ENCODE measurements around the gene WDR73.

Gene WDR73

DNA sequence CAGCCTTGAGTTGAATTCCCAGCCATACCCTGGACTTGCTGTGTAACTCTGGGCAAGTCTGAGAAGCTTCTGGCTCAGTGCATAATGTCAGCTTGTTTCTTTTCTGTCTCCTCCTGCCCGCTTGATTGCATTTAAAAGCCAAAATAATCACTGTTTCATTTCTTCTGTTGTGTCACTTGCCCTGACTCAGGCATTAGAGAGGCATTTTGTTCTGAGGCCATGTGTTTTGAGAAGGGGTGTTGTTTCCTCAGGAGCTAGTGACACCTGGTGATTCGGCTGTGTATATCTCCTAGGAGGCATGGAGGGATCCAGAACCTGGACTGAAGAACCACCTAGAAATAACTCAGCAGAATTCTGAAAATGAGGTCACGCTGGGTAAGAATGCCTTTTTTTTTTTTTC, 16.0 kb downstream of the WDR73 start:
- Histone ChIP-seq H3F3A (ENCODE audit: insufficient read depth, low read length) (no peaks in the 10 kb centered on the region), H3K36me3 (ENCODE audit: insufficient read depth, low read length) (peaks cover 60% of the 10 kb centered on the region)

DNA sequence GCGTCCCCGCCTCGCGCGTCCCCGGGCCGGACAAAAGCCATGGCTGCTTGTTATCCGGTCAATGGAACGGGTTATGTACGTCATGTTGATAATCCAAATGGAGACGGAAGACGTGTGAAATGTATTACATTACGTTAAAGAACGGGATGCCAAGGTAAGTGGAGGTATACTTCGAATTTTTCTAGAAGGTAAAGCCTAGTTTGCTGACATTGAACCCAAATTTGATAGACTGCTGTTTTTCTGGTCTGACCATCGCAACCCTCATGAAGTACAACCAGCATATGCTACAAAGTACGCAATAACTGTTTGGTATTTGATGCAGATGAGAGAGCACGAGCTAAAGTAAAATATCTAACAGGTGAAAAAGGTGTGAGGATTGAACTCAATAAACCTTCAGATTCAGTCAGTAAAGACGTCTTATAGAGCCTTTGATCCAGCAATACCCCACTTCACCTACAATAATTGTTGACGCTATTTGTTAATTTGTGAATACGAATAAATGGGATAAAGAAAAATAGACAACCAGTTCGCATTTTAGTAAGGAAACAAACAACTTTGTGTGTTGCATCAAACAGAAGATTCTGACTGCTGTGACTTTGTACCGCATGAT, 19.8 kb downstream of the WDR73 start:
- no peak overlapping the region for H3K27ac ChIP-seq (ENCODE audit: low read depth, low read length, poor library complexity, severe bottlenecking)
- H3K9me3 ChIP-seq (ENCODE audit: low read length) = no peaks in the 10 kb centered on the region
- H3K36me3 ChIP-seq (ENCODE audit: insufficient read depth, low read length) = peaks cover 24% of the 10 kb centered on the region
- H4K20me1 ChIP-seq (ENCODE audit: insufficient read depth, low read length) = no peaks in the 10 kb centered on the region
- H3K4me2 ChIP-seq (ENCODE audit: low read length) = peak overlapping the region; percentile 81
- H3K27me3 ChIP-seq (ENCODE audit: insufficient read depth, low read length) = no peaks in the 10 kb centered on the region
- peaks cover 45% of the 10 kb centered on the region for H3K4me1 ChIP-seq (ENCODE audit: insufficient read depth, low read length, severe bottlenecking)
- H3K9me2 ChIP-seq (ENCODE audit: low read depth, low read length) = no peaks in the 10 kb centered on the region
- peak overlapping the region; percentile 74; the same call in 1 of the 2 replicates for H3K9ac ChIP-seq (ENCODE audit: low read length)
- H3K79me2 ChIP-seq (ENCODE audit: insufficient read depth, low read length) = no peaks in the 10 kb centered on the region
- no peak overlapping the region for H2AFZ ChIP-seq (ENCODE audit: low read length)
- H3F3A ChIP-seq (ENCODE audit: insufficient read depth, low read length) = no peaks in the 10 kb centered on the region
- TF ChIP-seq CTCF (IDR thresholded peaks at IDR 0.05; ENCODE audit: low read length) (no peak), EZH2 (IDR thresholded peaks at IDR 0.05; ENCODE audit: borderline replicate concordance, low read length) (no peak)
- peak overlapping the region; percentile 71 for H3K4me3 ChIP-seq (ENCODE audit: low read depth, low read length, poor library complexity, severe bottlenecking)

More for the DNA sequence above, 16.0 kb downstream of the WDR73 start:
- peaks cover 23% of the 10 kb centered on the region for H3K4me1 ChIP-seq (ENCODE audit: insufficient read depth, low read length, severe bottlenecking)
- no peak for TF ChIP-seq EZH2 (IDR thresholded peaks at IDR 0.05; ENCODE audit: borderline replicate concordance, low read length)
- peak; percentile 37; the same call in 1 of the 2 replicates for TF ChIP-seq CTCF (IDR thresholded peaks at IDR 0.05; ENCODE audit: low read length)
- H3K4me3 ChIP-seq (ENCODE audit: low read depth, low read length, poor library complexity, severe bottlenecking) = no peak overlapping the region
- no peak overlapping the region for H3K27ac ChIP-seq (ENCODE audit: low read depth, low read length, poor library complexity, severe bottlenecking)
- H2AFZ ChIP-seq (ENCODE audit: low read length) = no peak overlapping the region
- no peaks in the 10 kb centered on the region for H3K27me3 ChIP-seq (ENCODE audit: insufficient read depth, low read length)
- no peaks in the 10 kb centered on the region for H4K20me1 ChIP-seq (ENCODE audit: insufficient read depth, low read length)
- no peak overlapping the region for H3K4me2 ChIP-seq (ENCODE audit: low read length)
- H3K9me3 ChIP-seq (ENCODE audit: low read length) = no peaks in the 10 kb centered on the region
- H3K9ac ChIP-seq (ENCODE audit: low read length) = no peak overlapping the region
- H3K79me2 ChIP-seq (ENCODE audit: insufficient read depth, low read length) = no peaks in the 10 kb centered on the region
- no peaks in the 10 kb centered on the region for H3K9me2 ChIP-seq (ENCODE audit: low read depth, low read length)

DNA sequence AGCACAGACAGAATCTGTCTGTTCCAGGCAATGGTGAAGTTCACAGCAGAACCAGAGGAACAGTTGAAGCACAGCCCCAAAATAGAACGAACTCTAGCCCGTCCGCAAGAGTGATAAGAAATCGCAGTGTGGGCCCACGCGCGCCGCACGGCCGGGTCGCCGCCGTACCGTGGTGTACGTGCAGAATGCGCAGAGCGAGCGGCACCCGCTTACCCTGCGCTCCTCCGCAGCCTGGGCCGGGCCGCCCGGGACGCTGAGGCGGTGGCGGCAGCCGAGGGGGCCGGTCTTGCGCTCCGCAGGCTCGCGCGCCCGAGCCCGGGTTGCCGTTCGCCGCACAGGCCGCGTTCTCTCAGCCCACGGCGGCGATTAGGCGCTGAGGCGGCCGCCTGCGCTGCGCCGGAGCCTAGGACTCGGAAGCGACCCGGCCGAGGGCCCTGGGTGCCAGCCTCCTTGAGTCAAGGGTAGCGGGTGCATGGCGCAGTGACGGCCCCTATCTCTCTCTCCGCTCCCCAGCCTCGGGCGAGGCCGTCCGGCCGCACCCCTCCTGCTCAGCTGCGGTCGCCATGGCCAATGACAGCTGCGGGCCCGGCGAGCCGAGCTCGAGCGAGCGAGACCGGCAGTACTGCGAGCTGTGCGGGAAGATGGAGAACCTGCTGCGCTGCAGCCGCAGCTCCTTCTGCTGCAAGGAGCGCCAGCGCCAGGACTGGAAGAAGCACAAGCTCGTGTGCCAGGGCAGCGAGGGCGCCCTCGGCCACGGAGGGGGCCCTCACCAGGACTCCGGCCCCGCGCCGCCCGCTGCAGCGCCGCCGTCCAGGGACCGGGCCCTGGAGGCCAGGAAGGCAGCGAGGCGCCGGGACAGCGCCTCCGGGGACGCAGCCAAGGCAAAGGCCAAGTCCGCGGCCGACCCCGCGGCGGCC, 20.5 kb downstream of the WDR73 start:
- H3K4me1 ChIP-seq (ENCODE audit: insufficient read depth, low read length, severe bottlenecking) = peaks cover 45% of the 10 kb centered on the region

More for the DNA sequence above, 20.5 kb downstream of the WDR73 start:
- no peaks in the 10 kb centered on the region for H3F3A ChIP-seq (ENCODE audit: insufficient read depth, low read length)
- no peaks in the 10 kb centered on the region for H3K27me3 ChIP-seq (ENCODE audit: insufficient read depth, low read length)
- H3K27ac ChIP-seq (ENCODE audit: low read depth, low read length, poor library complexity, severe bottlenecking) = peak overlapping the region; percentile 87
- no peaks in the 10 kb centered on the region for H3K9me3 ChIP-seq (ENCODE audit: low read length)
- H3K4me3 ChIP-seq (ENCODE audit: low read depth, low read length, poor library complexity, severe bottlenecking) = peak overlapping the region; percentile 71
- no peaks in the 10 kb centered on the region for H3K9me2 ChIP-seq (ENCODE audit: low read depth, low read length)
- H3K9ac ChIP-seq (ENCODE audit: low read length) = peak overlapping the region; percentile 74
- H2AFZ ChIP-seq (ENCODE audit: low read length) = no peak overlapping the region
- TF ChIP-seq CTCF (IDR thresholded peaks at IDR 0.05; ENCODE audit: low read length) (no peak), EZH2 (IDR thresholded peaks at IDR 0.05; ENCODE audit: borderline replicate concordance, low read length) (no peak)
- H3K36me3 ChIP-seq (ENCODE audit: insufficient read depth, low read length) = peaks cover 17% of the 10 kb centered on the region
- no peaks in the 10 kb centered on the region for H3K79me2 ChIP-seq (ENCODE audit: insufficient read depth, low read length)
- H4K20me1 ChIP-seq (ENCODE audit: insufficient read depth, low read length) = no peaks in the 10 kb centered on the region
- H3K4me2 ChIP-seq (ENCODE audit: low read length) = peak overlapping the region; percentile 81

Data from OCI-LY1 (cell line).